GM19372 (cell line): ENCODE data around the gene ALK.
A peak's percentile ranks its signal among the peaks of the same experiment; 100 is the strongest.
"Not testable (repeated sequence)": the region's sequence is repeated elsewhere in the genome, so short reads cannot be mapped to it uniquely, and the experiment has no call there.

Experiments used
- ATAC-seq: cut with Tn5 transposase; IDR thresholded peaks from one replicate; pipeline ENCODE4 v1.9.1; 2021; ENCODE audit warnings: mild to moderate bottlenecking, low read depth, moderate library complexity; ENCODE audit not compliant: unreplicated experiment

Gene ALK

GRCh38 chr2:29762239-29762638 is 159.1 kb downstream of the ALK start:
- ATAC-seq: no peak

GRCh38 chr2:29761278-29761677 is 160.1 kb downstream of the ALK start:
- no peak for ATAC-seq

- no peak for ATAC-seq
These were observed 161.4 kb downstream of the ALK start for GRCh38 chr2:29760008-29760407.

- no peak for ATAC-seq
These were observed 162.0 kb downstream of the ALK start for GRCh38 chr2:29759360-29759759.

GRCh38 chr2:29755829-29756228 is 165.6 kb downstream of the ALK start:
- ATAC-seq: no peak

- no peak for ATAC-seq
These were observed 166.2 kb downstream of the ALK start for GRCh38 chr2:29755233-29755632.

GRCh38 chr2:29753671-29754444 is 167.5 kb downstream of the ALK start:
- no peak for ATAC-seq

GRCh38 chr2:29751390-29751789 is 170.0 kb downstream of the ALK start:
- no peak for ATAC-seq

- not testable (repeated sequence) for ATAC-seq
These were observed 170.9 kb downstream of the ALK start for GRCh38 chr2:29750463-29750862.

GRCh38 chr2:29749843-29750242 is 171.5 kb downstream of the ALK start:
- no peak for ATAC-seq

- ATAC-seq: no peak
These were observed 172.3 kb downstream of the ALK start for GRCh38 chr2:29749041-29749440.

- no peak for ATAC-seq
These were observed 173.5 kb downstream of the ALK start for GRCh38 chr2:29747786-29748470.

- peak; percentile 61 for ATAC-seq
These were observed 176.4 kb downstream of the ALK start for GRCh38 chr2:29744976-29745375.

- ATAC-seq: no peak
These were observed 177.9 kb downstream of the ALK start for GRCh38 chr2:29743516-29743915.

- no peak for ATAC-seq
These were observed 178.7 kb downstream of the ALK start for GRCh38 chr2:29742656-29743055.

GRCh38 chr2:29741132-29741531 is 180.3 kb downstream of the ALK start:
- ATAC-seq: no peak

- no peak for ATAC-seq
These were observed 187.4 kb downstream of the ALK start for GRCh38 chr2:29733965-29734364.

GRCh38 chr2:29733213-29733612 is 188.2 kb downstream of the ALK start:
- no peak for ATAC-seq

- ATAC-seq: no peak
These were observed 189.4 kb downstream of the ALK start for GRCh38 chr2:29731948-29732347.

GRCh38 chr2:29729932-29730331 is 191.5 kb downstream of the ALK start:
- ATAC-seq: no peak

GRCh38 chr2:29729401-29729800 is 192.0 kb downstream of the ALK start:
- ATAC-seq: no peak

GRCh38 chr2:29726976-29727375 is 194.4 kb downstream of the ALK start:
- ATAC-seq: no peak
